SK-N-SH (cell line): ENCODE measurements around the gene VASP. TPM values are rescaled to one million over a fixed set of nuclear protein-coding genes. Genes with fewer than 3 reads are reported as not detected.

Experiments used
- CTCF ChIA-PET: fragments of 300-600, 350-600 bp; formaldehyde crosslinking; extraction: SDS; loops from one replicate; lab custom pipeline; 2021; lab: Yijun Ruan, JAX
- POLR2A ChIA-PET: fragments of 350-600 bp; sonication (Branson Sonifier 250); formaldehyde crosslinking; extraction: SDS; loops from one replicate; lab custom pipeline; 2020; ENCODE audit warnings: antibody characterized with exemption, inconsistent platforms; lab: Yijun Ruan, JAX
- DNase-seq: peaks from one replicate; pipeline ENCODE4 v3.0.0; 2012
- H2AFZ ChIP-seq: fragments of 200-600 bp; sonication (generic); 2 replicates; pipeline ENCODE4 v1.8.1; 2016; ENCODE audit warnings: antibody characterized with exemption, mild to moderate bottlenecking, low read depth
- H3F3A ChIP-seq: fragments of 200-600 bp; sonication (generic); replicated peaks from 2 replicates; pipeline ENCODE3; 2016; ENCODE audit warnings: antibody characterized with exemption, mild to moderate bottlenecking; ENCODE audit not compliant: insufficient read depth
- H3K27ac ChIP-seq, 2 experiments: fragments of 200-500 bp in 1 of 2; fragments of 200-600 bp in 1 of 2; sonication (Bioruptor generic) in 1 of 2; sonication (generic), shearing (Covaris generic) in 1 of 2; 2 replicates each; pipeline versions ENCODE4 v1.5.1 to v1.6.1; 2014 to 2016; ENCODE audit warnings: low read depth in 2 of 2, inconsistent platforms in 1 of 2, low read length in 1 of 2, mild to moderate bottlenecking in 1 of 2, mixed read lengths in 1 of 2
- H3K27me3 ChIP-seq: fragments of 200-600 bp; sonication (generic), shearing (Covaris generic); 2 replicates; pipeline ENCODE4 v1.6.1; 2016; ENCODE audit warnings: mixed run types; ENCODE audit not compliant: insufficient read depth
- H3K36me3 ChIP-seq, 2 experiments: fragments of 200-500 bp in 1 of 2; fragments of 200-600 bp in 1 of 2; sonication (Bioruptor generic) in 1 of 2; sonication (generic) in 1 of 2; replicated peaks in 1 of 2; 2 replicates each; pipeline versions ENCODE3 to v1.5.1; 2014 to 2016; ENCODE audit warnings: low read length in 1 of 2, mild to moderate bottlenecking in 1 of 2; ENCODE audit not compliant: insufficient read depth in 2 of 2, control insufficient read depth in 1 of 2
- H3K4me1 ChIP-seq, 2 experiments: fragments of 200-500 bp in 1 of 2; fragments of 200-600 bp in 1 of 2; sonication (Bioruptor generic) in 1 of 2; sonication (generic), shearing (Covaris generic) in 1 of 2; 2 replicates each; pipeline versions ENCODE4 v1.5.1 to v1.6.1; 2014 to 2016; ENCODE audit warnings: low read depth in 1 of 2, low read length in 1 of 2, mixed run types in 1 of 2; ENCODE audit not compliant: insufficient read depth in 2 of 2, control insufficient read depth in 1 of 2
- H3K4me2 ChIP-seq: fragments of 200-600 bp; sonication (generic), shearing (Covaris generic); 2 replicates; pipeline ENCODE4 v1.6.1; 2017; ENCODE audit warnings: mixed run types
- H3K4me3 ChIP-seq, 2 experiments: fragments of 200-500 bp in 1 of 2; fragments of 200-600 bp in 1 of 2; sonication (Bioruptor generic) in 1 of 2; sonication (generic), shearing (Covaris generic) in 1 of 2; 2 replicates each; pipeline versions ENCODE4 v1.5.1 to v1.8.1; 2014 to 2016; ENCODE audit warnings: low read depth in 2 of 2, inconsistent platforms in 1 of 2, low read length in 1 of 2, mild to moderate bottlenecking in 1 of 2, mixed read lengths in 1 of 2, moderate library complexity in 1 of 2
- H3K79me2 ChIP-seq: fragments of 200-600 bp; sonication (generic); 2 replicates; pipeline ENCODE4 v1.8.1; 2017; ENCODE audit warnings: mild to moderate bottlenecking; ENCODE audit not compliant: insufficient read depth
- H3K9ac ChIP-seq: fragments of 200-600 bp; sonication (generic); 2 replicates; pipeline ENCODE4 v1.6.1; 2017; ENCODE audit warnings: mixed run types
- H3K9me2 ChIP-seq: fragments of 200-600 bp; sonication (generic); 2 replicates; pipeline ENCODE4 v1.6.1; 2017; ENCODE audit warnings: mixed run types
- H3K9me3 ChIP-seq: fragments of 200-600 bp; sonication (generic); 2 replicates; pipeline ENCODE4 v1.6.1; 2017; ENCODE audit warnings: mixed run types, mild to moderate bottlenecking, moderate library complexity
- H4K20me1 ChIP-seq: fragments of 200-600 bp; sonication (generic); 2 replicates; pipeline ENCODE4 v1.6.1; 2017; ENCODE audit warnings: mild to moderate bottlenecking, mixed run types; ENCODE audit not compliant: insufficient read depth
- ELF1 ChIP-seq: IDR thresholded peaks from 2 replicates; pipeline ENCODE4 v1.4.0; 2012
- EZH2phosphoT487 ChIP-seq: fragments of 200-600 bp; sonication (generic); IDR thresholded peaks from 2 replicates; pipeline ENCODE4 v1.6.1; 2017; ENCODE audit warnings: low read depth, mixed run types, mild to moderate bottlenecking, antibody characterized with exemption, moderate library complexity, borderline replicate concordance
- FOSL2 ChIP-seq: IDR thresholded peaks from 2 replicates; pipeline ENCODE4 v1.4.0; 2012; ENCODE audit warnings: low read depth, mild to moderate bottlenecking, moderate library complexity, borderline replicate concordance
- FOXJ3 ChIP-seq: sonication (generic); formaldehyde crosslinking; IDR thresholded peaks from 2 replicates; pipeline ENCODE4 v1.5.1; 2020; ENCODE audit warnings: mild to moderate bottlenecking, missing genetic modification reagents
- FOXM1 ChIP-seq: IDR thresholded peaks from 2 replicates; pipeline ENCODE4 v1.4.0; 2012; ENCODE audit warnings: low read depth, mild to moderate bottlenecking
- GABPA ChIP-seq: IDR thresholded peaks from 2 replicates; pipeline ENCODE4 v1.4.0; 2012; ENCODE audit warnings: low read depth, mild to moderate bottlenecking
- MEF2A ChIP-seq: IDR thresholded peaks from 2 replicates; pipeline ENCODE4 v1.4.0; 2012; ENCODE audit warnings: low read depth, borderline replicate concordance
- NRF1 ChIP-seq: IDR thresholded peaks from 2 replicates; pipeline ENCODE4 v1.6.1; 2012; ENCODE audit warnings: low read depth, mild to moderate bottlenecking, low read length
- POLR2AphosphoS5 ChIP-seq: IDR thresholded peaks from 2 replicates; pipeline ENCODE4 v1.6.1; 2012; ENCODE audit warnings: low read depth, low read length
- RAD21 ChIP-seq: IDR thresholded peaks from 2 replicates; pipeline ENCODE4 v1.6.1; 2012; ENCODE audit warnings: mild to moderate bottlenecking, low read length
- SMC3 ChIP-seq: IDR thresholded peaks from 2 replicates; pipeline ENCODE4 v1.6.1; 2012; ENCODE audit warnings: low read depth, low read length, improper control_type of control experiment
- YY1 ChIP-seq: IDR thresholded peaks from 2 replicates; pipeline ENCODE4 v1.4.0; 2012; ENCODE audit warnings: low read depth, mild to moderate bottlenecking
- WGBS: methylation state at CpG from one replicate; pipeline ENCODE4 v1.1.6; 2017; ENCODE audit warnings: low lambda C conversion rate; 5-methylcytosine and 5-hydroxymethylcytosine counted together
- polyA plus RNA-seq, 3 experiments: library from polyadenylated mRNA; depleted of rRNA; stranded (reverse); fragments of >200 nt; gene quantifications; 2 replicates each; pipeline ENCODE4 v1.2.3, GENCODE V29; 2012
- TF ChIP-seq, protein P1 (sequence below): fragments of 150-350 bp; IDR thresholded peaks from 2 replicates; pipeline ENCODE4 v1.6.1; 2016; ENCODE audit warnings: mild to moderate bottlenecking, low read depth, low read length
- TF ChIP-seq, protein P2 (sequence below): fragments of 150-350 bp; IDR thresholded peaks from 2 replicates; pipeline ENCODE4 v1.6.1; 2017; ENCODE audit warnings: antibody characterized with exemption, low read length, low read depth, borderline replicate concordance
- TF ChIP-seq, protein P3 (sequence below): IDR thresholded peaks from 2 replicates; pipeline ENCODE4; 2012
- TF ChIP-seq, protein P4 (sequence below): IDR thresholded peaks from 2 replicates; pipeline ENCODE4 v1.6.1; 2012; ENCODE audit warnings: mild to moderate bottlenecking, low read depth, low read length, moderate library complexity
- TF ChIP-seq, protein P5 (sequence below): IDR thresholded peaks from 2 replicates; pipeline ENCODE4 v1.4.0; 2012; ENCODE audit warnings: low read depth, borderline replicate concordance
- TF ChIP-seq, protein P6 (sequence below): IDR thresholded peaks from 2 replicates; pipeline ENCODE4 v1.4.0; 2012; ENCODE audit warnings: low read depth
- TF ChIP-seq, protein P7 (sequence below): fragments of 200-600 bp; sonication (generic); IDR thresholded peaks from 2 replicates; pipeline ENCODE4 v1.6.1; 2017; ENCODE audit warnings: antibody characterized with exemption, mild to moderate bottlenecking, moderate library complexity

VASP gene
- 31.6 and 37.8 TPM in 2 replicates for polyA plus RNA-seq (2012; rRNA removed)
- 26.2 and 30.0 TPM in 2 replicates for polyA plus RNA-seq (2012; cell fraction: cytosol; rRNA removed)
- 54.0 and 62.4 TPM in 2 replicates for polyA plus RNA-seq (2012; cell fraction: nucleus; rRNA removed)

DNA sequence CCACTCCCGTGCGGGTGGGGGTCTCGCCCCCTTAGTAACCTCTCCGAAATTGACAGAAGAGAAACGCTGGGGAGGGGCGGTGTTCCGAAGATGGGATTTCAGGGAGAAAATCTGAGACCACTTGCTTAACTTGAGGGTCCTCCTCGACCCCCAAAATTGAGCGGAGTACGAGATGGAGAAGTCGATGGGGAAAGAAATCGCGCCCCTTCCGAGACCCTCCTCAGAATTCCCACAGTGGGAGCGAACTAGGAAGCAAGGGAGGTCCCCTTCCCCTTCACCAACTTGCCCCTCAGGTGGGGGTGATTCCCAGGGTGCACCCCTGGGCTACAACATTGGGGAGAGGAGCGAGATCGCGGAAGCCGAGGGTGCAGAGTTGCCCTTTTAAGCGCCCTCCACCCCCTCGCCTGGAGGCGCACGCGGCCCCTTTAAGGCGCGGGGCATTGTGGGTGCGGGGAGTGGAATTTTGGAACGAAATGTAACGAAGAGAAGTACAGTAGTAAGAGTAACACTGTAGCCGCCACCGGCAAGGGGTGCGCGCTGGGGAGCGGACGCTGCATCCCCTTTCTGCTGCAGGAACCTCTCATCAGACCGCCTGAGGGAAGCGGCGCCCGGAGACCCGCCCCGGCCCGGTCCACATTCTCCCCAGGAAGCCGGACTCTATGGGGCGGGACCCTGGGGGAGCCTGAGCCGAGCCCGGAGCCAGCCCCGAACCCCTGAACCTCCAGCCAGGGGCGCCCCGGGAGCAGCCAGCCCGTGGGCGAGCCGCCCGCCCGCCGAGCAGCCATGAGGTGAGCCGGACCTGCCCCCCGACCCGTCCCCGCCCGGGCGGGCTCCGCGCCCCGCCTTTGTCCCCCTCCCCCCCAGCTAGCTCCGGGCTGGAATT, at the start of gene VASP:
VASP (plus strand) TSS at position 491 of the 883 bp plus-strand sequence; CDS start at position 784, 293 bp downstream.
- peaks cover 52% of the 10 kb centered on the region for H3K79me2 ChIP-seq
- H3K36me3 ChIP-seq: peaks cover 0 to 4% of the 10 kb centered on the region in 2 experiments
- H3K27me3 ChIP-seq: no peaks in the 10 kb centered on the region
- H3F3A ChIP-seq: peaks cover 22% of the 10 kb centered on the region
- H3K4me2 ChIP-seq: peak within 1 kb of the TSS; percentile 100
- H3K9me3 ChIP-seq: no peaks in the 10 kb centered on the region
- POLR2A ChIA-PET: no interaction called here
- H3K4me3 ChIP-seq: peak within 1 kb of the TSS; percentile 74 to 98
- WGBS: under 1% methylated on average over 32 of the region's 65 CpGs
- CTCF ChIA-PET: interaction anchor here (0.8 to 2.6 kb wide), 5 partner anchors 19 to 135 kb away, joined by 3 to 11 read pairs (median 5); no protein-coding TSS in a partner anchor
- peak within 1 kb of the TSS; percentile 88 to 91 for H3K27ac ChIP-seq
- H4K20me1 ChIP-seq: peaks cover 20% of the 10 kb centered on the region
- DNase-seq: peak; percentile 88
- peak within 1 kb of the TSS; percentile 78 for H2AFZ ChIP-seq
- peak within 1 kb of the TSS; percentile 92 for H3K9ac ChIP-seq
- H3K9me2 ChIP-seq: no peaks in the 10 kb centered on the region
- H3K4me1 ChIP-seq: peaks cover 6 to 12% of the 10 kb centered on the region in 2 experiments; a peak in 2 of 4 replicates
- TF ChIP-seq ELF1: 0 out of 2 replicates have a peak, but pooled peaks have one; percentile 49
- TF ChIP-seq, protein P1, sequence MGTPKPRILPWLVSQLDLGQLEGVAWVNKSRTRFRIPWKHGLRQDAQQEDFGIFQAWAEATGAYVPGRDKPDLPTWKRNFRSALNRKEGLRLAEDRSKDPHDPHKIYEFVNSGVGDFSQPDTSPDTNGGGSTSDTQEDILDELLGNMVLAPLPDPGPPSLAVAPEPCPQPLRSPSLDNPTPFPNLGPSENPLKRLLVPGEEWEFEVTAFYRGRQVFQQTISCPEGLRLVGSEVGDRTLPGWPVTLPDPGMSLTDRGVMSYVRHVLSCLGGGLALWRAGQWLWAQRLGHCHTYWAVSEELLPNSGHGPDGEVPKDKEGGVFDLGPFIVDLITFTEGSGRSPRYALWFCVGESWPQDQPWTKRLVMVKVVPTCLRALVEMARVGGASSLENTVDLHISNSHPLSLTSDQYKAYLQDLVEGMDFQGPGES: no peak
- TF ChIP-seq, protein P2, sequence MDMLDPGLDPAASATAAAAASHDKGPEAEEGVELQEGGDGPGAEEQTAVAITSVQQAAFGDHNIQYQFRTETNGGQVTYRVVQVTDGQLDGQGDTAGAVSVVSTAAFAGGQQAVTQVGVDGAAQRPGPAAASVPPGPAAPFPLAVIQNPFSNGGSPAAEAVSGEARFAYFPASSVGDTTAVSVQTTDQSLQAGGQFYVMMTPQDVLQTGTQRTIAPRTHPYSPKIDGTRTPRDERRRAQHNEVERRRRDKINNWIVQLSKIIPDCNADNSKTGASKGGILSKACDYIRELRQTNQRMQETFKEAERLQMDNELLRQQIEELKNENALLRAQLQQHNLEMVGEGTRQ: no peak
- TF ChIP-seq FOXM1: no peak
- no peak for TF ChIP-seq NRF1
- TF ChIP-seq, protein P3, sequence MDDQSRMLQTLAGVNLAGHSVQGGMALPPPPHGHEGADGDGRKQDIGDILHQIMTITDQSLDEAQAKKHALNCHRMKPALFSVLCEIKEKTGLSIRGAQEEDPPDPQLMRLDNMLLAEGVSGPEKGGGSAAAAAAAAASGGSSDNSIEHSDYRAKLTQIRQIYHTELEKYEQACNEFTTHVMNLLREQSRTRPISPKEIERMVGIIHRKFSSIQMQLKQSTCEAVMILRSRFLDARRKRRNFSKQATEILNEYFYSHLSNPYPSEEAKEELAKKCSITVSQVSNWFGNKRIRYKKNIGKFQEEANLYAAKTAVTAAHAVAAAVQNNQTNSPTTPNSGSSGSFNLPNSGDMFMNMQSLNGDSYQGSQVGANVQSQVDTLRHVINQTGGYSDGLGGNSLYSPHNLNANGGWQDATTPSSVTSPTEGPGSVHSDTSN: 0 out of 2 replicates have a peak, but pooled peaks have one; percentile 14
- TF ChIP-seq EZH2phosphoT487: no peak
- 0 out of 2 replicates have a peak, but pooled peaks have one; percentile 30 for TF ChIP-seq YY1
- TF ChIP-seq FOSL2: peak; percentile 3; the same call in 1 of the 2 replicates
- no peak for TF ChIP-seq MEF2A
- TF ChIP-seq, protein P4, sequence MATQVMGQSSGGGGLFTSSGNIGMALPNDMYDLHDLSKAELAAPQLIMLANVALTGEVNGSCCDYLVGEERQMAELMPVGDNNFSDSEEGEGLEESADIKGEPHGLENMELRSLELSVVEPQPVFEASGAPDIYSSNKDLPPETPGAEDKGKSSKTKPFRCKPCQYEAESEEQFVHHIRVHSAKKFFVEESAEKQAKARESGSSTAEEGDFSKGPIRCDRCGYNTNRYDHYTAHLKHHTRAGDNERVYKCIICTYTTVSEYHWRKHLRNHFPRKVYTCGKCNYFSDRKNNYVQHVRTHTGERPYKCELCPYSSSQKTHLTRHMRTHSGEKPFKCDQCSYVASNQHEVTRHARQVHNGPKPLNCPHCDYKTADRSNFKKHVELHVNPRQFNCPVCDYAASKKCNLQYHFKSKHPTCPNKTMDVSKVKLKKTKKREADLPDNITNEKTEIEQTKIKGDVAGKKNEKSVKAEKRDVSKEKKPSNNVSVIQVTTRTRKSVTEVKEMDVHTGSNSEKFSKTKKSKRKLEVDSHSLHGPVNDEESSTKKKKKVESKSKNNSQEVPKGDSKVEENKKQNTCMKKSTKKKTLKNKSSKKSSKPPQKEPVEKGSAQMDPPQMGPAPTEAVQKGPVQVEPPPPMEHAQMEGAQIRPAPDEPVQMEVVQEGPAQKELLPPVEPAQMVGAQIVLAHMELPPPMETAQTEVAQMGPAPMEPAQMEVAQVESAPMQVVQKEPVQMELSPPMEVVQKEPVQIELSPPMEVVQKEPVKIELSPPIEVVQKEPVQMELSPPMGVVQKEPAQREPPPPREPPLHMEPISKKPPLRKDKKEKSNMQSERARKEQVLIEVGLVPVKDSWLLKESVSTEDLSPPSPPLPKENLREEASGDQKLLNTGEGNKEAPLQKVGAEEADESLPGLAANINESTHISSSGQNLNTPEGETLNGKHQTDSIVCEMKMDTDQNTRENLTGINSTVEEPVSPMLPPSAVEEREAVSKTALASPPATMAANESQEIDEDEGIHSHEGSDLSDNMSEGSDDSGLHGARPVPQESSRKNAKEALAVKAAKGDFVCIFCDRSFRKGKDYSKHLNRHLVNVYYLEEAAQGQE: no peak; the same call in 1 of the 2 replicates
- TF ChIP-seq FOXJ3 (CRISPR knock-in tag): no peak
- TF ChIP-seq RAD21: no peak
- TF ChIP-seq GABPA: no peak
- TF ChIP-seq POLR2AphosphoS5: peak; percentile 94
- TF ChIP-seq SMC3: no peak
- TF ChIP-seq, protein P5, sequence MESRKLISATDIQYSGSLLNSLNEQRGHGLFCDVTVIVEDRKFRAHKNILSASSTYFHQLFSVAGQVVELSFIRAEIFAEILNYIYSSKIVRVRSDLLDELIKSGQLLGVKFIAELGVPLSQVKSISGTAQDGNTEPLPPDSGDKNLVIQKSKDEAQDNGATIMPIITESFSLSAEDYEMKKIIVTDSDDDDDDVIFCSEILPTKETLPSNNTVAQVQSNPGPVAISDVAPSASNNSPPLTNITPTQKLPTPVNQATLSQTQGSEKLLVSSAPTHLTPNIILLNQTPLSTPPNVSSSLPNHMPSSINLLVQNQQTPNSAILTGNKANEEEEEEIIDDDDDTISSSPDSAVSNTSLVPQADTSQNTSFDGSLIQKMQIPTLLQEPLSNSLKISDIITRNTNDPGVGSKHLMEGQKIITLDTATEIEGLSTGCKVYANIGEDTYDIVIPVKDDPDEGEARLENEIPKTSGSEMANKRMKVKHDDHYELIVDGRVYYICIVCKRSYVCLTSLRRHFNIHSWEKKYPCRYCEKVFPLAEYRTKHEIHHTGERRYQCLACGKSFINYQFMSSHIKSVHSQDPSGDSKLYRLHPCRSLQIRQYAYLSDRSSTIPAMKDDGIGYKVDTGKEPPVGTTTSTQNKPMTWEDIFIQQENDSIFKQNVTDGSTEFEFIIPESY: no peak
- TF ChIP-seq, protein P6, sequence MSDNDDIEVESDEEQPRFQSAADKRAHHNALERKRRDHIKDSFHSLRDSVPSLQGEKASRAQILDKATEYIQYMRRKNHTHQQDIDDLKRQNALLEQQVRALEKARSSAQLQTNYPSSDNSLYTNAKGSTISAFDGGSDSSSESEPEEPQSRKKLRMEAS: peak; percentile 88
- TF ChIP-seq, protein P7, sequence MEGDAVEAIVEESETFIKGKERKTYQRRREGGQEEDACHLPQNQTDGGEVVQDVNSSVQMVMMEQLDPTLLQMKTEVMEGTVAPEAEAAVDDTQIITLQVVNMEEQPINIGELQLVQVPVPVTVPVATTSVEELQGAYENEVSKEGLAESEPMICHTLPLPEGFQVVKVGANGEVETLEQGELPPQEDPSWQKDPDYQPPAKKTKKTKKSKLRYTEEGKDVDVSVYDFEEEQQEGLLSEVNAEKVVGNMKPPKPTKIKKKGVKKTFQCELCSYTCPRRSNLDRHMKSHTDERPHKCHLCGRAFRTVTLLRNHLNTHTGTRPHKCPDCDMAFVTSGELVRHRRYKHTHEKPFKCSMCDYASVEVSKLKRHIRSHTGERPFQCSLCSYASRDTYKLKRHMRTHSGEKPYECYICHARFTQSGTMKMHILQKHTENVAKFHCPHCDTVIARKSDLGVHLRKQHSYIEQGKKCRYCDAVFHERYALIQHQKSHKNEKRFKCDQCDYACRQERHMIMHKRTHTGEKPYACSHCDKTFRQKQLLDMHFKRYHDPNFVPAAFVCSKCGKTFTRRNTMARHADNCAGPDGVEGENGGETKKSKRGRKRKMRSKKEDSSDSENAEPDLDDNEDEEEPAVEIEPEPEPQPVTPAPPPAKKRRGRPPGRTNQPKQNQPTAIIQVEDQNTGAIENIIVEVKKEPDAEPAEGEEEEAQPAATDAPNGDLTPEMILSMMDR: no peak
